SU-DHL-6 (cell line): ENCODE results near the gene UBE2F.

Experiments
- EZH2phosphoT487 ChIP-seq: fragments of 200-600 bp; sonication (generic), shearing (Covaris generic); conservative IDR thresholded peaks from 2 replicates; pipeline ENCODE4 v1.6.1; 2018; ENCODE audit warnings: mild to moderate bottlenecking, antibody characterized with exemption, low read length, moderate library complexity, mixed read lengths
- TF ChIP-seq, protein P1 (sequence below): fragments of 200-600 bp; sonication (generic); IDR thresholded peaks from one replicate; pipeline ENCODE4 v1.5.1; 2017; ENCODE audit warnings: antibody characterized with exemption, mild to moderate bottlenecking, low read length, moderate library complexity; ENCODE audit not compliant: insufficient read depth, poor library complexity, severe bottlenecking

GRCh38 chr2:238003234-238004031, 36.6 kb downstream of the UBE2F start:
- TF ChIP-seq, protein P1, sequence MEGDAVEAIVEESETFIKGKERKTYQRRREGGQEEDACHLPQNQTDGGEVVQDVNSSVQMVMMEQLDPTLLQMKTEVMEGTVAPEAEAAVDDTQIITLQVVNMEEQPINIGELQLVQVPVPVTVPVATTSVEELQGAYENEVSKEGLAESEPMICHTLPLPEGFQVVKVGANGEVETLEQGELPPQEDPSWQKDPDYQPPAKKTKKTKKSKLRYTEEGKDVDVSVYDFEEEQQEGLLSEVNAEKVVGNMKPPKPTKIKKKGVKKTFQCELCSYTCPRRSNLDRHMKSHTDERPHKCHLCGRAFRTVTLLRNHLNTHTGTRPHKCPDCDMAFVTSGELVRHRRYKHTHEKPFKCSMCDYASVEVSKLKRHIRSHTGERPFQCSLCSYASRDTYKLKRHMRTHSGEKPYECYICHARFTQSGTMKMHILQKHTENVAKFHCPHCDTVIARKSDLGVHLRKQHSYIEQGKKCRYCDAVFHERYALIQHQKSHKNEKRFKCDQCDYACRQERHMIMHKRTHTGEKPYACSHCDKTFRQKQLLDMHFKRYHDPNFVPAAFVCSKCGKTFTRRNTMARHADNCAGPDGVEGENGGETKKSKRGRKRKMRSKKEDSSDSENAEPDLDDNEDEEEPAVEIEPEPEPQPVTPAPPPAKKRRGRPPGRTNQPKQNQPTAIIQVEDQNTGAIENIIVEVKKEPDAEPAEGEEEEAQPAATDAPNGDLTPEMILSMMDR, result no peak
- no peak for TF ChIP-seq EZH2phosphoT487
